H1 (cell line): Measurements from ENCODE around the gene RASEF. TPM values are rescaled to one million over a fixed set of nuclear protein-coding genes. Genes with fewer than 3 reads are reported as not detected.

Source experiments
- CBX5 ChIP-seq: fragments of 300-800, 300-1000 bp; sonication (generic); IDR thresholded peaks from 2 replicates; pipeline ENCODE4 v1.7.1; 2016; ENCODE audit warnings: antibody characterized with exemption, low read length, low read depth
- CBX8 ChIP-seq: fragments of 300-800, 300-1000 bp; sonication (generic); IDR thresholded peaks from 2 replicates; pipeline ENCODE4 v1.7.1; 2016; ENCODE audit warnings: low read depth, low read length, borderline replicate concordance
- EZH2 ChIP-seq: fragments of 200-600 bp; sonication (generic); IDR thresholded peaks from 2 replicates; pipeline ENCODE4 v1.7.1; 2012; ENCODE audit warnings: low read depth, mild to moderate bottlenecking, moderate library complexity, low read length, inconsistent platforms; ENCODE audit not compliant: severe bottlenecking
- GTF2F1 ChIP-seq: IDR thresholded peaks from 2 replicates; pipeline ENCODE4 v1.6.1; 2012; ENCODE audit warnings: low read depth, low read length, improper control_type of control experiment, borderline replicate concordance
- HDAC6 ChIP-seq: IDR thresholded peaks from one replicate; pipeline ENCODE4 v1.7.1; 2012; ENCODE audit warnings: low read depth, mild to moderate bottlenecking, inconsistent platforms, low read length, moderate library complexity
- POLR2A ChIP-seq, 2 experiments: IDR thresholded peaks; 1 replicate in 1 of 2; 2 replicates in 1 of 2; pipeline ENCODE4 v1.6.1; 2011; ENCODE audit warnings: low read depth in 2 of 2, low read length in 2 of 2, mild to moderate bottlenecking in 2 of 2; ENCODE audit errors: control extremely low read depth in 1 of 2
- RAD21 ChIP-seq, 2 experiments: IDR thresholded peaks in 1 of 2; conservative IDR thresholded peaks in 1 of 2; 2 replicates each; pipeline ENCODE4 v1.6.1; 2011; ENCODE audit warnings: low read depth in 2 of 2, low read length in 2 of 2, improper control_type of control experiment in 1 of 2, inconsistent platforms in 1 of 2, mild to moderate bottlenecking in 1 of 2, moderate library complexity in 1 of 2
- RFX5 ChIP-seq: IDR thresholded peaks from 2 replicates; pipeline ENCODE4 v1.6.1; 2011; ENCODE audit warnings: low read depth, low read length, improper control_type of control experiment, borderline replicate concordance
- SP4 ChIP-seq: IDR thresholded peaks from 2 replicates; pipeline ENCODE4 v1.6.1; 2012; ENCODE audit warnings: low read length, inconsistent platforms
- YY1 ChIP-seq: IDR thresholded peaks from 2 replicates; pipeline ENCODE4 v1.6.1; 2011; ENCODE audit warnings: low read depth, mild to moderate bottlenecking, low read length
- polyA plus RNA-seq, 7 experiments: library from polyadenylated mRNA; depleted of rRNA in 3 of 7; stranded (reverse) in 5 of 7; unstranded in 2 of 7; fragments of >200 nt in 5 of 7; fragments of 200-250 nt in 2 of 7; gene quantifications; 1 replicate in 5 of 7; 2 replicates in 1 of 7; 4 replicates in 1 of 7; pipeline versions ENCODE4 v1.2.1 to v1.2.3, GENCODE V29; 2011 to 2013; ENCODE audit warnings: missing spikeins in 2 of 7, mixed read lengths in 2 of 7
- total RNA-seq: library from RNA; stranded (reverse); fragmentation: NEBNext Ultra II Directional; extraction: Animal tissue kit (Norgen Biotek cat#: 25700); gene quantifications from 2 replicates; pipeline ENCODE4 v1.2.1, GENCODE V29; 2021
- TF ChIP-seq, protein P1 (sequence below): fragments of 300-600 bp; sonication (generic); IDR thresholded peaks from 2 replicates; pipeline ENCODE4 v1.7.1; 2012; ENCODE audit warnings: low read length, moderate library complexity, mild to moderate bottlenecking, inconsistent platforms; ENCODE audit not compliant: insufficient replicate concordance
- TF ChIP-seq, protein P2 (sequence below): IDR thresholded peaks from 2 replicates; pipeline ENCODE4 v1.6.1; 2011; ENCODE audit warnings: low read depth, mild to moderate bottlenecking, low read length; ENCODE audit not compliant: insufficient read depth

The RASEF gene
- total and polyA plus RNA-seq, 2 of the 8 experiments (the other 6 are each of a cell fraction or from before 2014, with no cell fraction given) = 1.1 to 4.6 TPM

DNA sequence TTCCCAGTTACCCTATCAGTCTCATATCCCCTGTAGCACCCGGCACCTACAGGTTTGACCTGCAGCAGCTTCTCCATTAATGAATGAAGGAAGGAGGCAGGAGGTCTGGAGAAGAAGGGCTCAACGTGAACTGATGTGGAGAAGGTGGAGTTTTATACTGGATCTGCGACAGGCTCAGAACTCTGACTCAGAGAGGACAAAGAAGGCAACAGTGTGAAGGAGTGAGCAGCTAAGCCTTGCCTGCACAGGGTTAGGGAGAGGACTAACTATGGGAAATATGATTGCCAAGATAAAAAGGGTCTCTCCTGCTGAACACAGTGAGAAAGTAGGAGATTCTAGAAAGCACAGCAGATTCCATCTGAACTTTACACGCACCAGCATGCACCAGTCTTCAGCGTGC, 23.6 kb downstream of the RASEF start (continued):
- TF ChIP-seq, protein P1, sequence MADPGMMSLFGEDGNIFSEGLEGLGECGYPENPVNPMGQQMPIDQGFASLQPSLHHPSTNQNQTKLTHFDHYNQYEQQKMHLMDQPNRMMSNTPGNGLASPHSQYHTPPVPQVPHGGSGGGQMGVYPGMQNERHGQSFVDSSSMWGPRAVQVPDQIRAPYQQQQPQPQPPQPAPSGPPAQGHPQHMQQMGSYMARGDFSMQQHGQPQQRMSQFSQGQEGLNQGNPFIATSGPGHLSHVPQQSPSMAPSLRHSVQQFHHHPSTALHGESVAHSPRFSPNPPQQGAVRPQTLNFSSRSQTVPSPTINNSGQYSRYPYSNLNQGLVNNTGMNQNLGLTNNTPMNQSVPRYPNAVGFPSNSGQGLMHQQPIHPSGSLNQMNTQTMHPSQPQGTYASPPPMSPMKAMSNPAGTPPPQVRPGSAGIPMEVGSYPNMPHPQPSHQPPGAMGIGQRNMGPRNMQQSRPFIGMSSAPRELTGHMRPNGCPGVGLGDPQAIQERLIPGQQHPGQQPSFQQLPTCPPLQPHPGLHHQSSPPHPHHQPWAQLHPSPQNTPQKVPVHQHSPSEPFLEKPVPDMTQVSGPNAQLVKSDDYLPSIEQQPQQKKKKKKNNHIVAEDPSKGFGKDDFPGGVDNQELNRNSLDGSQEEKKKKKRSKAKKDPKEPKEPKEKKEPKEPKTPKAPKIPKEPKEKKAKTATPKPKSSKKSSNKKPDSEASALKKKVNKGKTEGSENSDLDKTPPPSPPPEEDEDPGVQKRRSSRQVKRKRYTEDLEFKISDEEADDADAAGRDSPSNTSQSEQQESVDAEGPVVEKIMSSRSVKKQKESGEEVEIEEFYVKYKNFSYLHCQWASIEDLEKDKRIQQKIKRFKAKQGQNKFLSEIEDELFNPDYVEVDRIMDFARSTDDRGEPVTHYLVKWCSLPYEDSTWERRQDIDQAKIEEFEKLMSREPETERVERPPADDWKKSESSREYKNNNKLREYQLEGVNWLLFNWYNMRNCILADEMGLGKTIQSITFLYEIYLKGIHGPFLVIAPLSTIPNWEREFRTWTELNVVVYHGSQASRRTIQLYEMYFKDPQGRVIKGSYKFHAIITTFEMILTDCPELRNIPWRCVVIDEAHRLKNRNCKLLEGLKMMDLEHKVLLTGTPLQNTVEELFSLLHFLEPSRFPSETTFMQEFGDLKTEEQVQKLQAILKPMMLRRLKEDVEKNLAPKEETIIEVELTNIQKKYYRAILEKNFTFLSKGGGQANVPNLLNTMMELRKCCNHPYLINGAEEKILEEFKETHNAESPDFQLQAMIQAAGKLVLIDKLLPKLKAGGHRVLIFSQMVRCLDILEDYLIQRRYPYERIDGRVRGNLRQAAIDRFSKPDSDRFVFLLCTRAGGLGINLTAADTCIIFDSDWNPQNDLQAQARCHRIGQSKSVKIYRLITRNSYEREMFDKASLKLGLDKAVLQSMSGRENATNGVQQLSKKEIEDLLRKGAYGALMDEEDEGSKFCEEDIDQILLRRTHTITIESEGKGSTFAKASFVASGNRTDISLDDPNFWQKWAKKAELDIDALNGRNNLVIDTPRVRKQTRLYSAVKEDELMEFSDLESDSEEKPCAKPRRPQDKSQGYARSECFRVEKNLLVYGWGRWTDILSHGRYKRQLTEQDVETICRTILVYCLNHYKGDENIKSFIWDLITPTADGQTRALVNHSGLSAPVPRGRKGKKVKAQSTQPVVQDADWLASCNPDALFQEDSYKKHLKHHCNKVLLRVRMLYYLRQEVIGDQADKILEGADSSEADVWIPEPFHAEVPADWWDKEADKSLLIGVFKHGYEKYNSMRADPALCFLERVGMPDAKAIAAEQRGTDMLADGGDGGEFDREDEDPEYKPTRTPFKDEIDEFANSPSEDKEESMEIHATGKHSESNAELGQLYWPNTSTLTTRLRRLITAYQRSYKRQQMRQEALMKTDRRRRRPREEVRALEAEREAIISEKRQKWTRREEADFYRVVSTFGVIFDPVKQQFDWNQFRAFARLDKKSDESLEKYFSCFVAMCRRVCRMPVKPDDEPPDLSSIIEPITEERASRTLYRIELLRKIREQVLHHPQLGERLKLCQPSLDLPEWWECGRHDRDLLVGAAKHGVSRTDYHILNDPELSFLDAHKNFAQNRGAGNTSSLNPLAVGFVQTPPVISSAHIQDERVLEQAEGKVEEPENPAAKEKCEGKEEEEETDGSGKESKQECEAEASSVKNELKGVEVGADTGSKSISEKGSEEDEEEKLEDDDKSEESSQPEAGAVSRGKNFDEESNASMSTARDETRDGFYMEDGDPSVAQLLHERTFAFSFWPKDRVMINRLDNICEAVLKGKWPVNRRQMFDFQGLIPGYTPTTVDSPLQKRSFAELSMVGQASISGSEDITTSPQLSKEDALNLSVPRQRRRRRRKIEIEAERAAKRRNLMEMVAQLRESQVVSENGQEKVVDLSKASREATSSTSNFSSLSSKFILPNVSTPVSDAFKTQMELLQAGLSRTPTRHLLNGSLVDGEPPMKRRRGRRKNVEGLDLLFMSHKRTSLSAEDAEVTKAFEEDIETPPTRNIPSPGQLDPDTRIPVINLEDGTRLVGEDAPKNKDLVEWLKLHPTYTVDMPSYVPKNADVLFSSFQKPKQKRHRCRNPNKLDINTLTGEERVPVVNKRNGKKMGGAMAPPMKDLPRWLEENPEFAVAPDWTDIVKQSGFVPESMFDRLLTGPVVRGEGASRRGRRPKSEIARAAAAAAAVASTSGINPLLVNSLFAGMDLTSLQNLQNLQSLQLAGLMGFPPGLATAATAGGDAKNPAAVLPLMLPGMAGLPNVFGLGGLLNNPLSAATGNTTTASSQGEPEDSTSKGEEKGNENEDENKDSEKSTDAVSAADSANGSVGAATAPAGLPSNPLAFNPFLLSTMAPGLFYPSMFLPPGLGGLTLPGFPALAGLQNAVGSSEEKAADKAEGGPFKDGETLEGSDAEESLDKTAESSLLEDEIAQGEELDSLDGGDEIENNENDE = no peak
- no peak for TF ChIP-seq CBX8
- TF ChIP-seq RAD21 (IDR thresholded peaks at IDR 0.05 in 1 of 2, conservative IDR thresholded peaks at IDR 0.05 in 1 of 2; ENCODE audit: low read depth in 2 of 2, low read length in 2 of 2) = no peak
- TF ChIP-seq, protein P2, sequence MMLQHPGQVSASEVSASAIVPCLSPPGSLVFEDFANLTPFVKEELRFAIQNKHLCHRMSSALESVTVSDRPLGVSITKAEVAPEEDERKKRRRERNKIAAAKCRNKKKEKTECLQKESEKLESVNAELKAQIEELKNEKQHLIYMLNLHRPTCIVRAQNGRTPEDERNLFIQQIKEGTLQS = no peak
- no peak for TF ChIP-seq EZH2
- no peak for TF ChIP-seq YY1
- no peak for TF ChIP-seq CBX5
- no peak for TF ChIP-seq HDAC6
- no peak for TF ChIP-seq POLR2A (IDR thresholded peaks at IDR 0.05; ENCODE audit: control extremely low read depth in 1 of 2, low read depth in 2 of 2, low read length in 2 of 2)
- no peak for TF ChIP-seq RFX5
- no peak for TF ChIP-seq GTF2F1
- TF ChIP-seq SP4 = no peak
